NCI-H510A treated with DMSO at 0.1 percent for 48 hours (cell line): Measurements from ENCODE around the gene ATP6V1F.

Source experiments
- DNase-seq: peaks from one replicate; lab custom pipeline; 2025; lab: John Stamatoyannopoulos, UW

ATP6V1F gene

DNA sequence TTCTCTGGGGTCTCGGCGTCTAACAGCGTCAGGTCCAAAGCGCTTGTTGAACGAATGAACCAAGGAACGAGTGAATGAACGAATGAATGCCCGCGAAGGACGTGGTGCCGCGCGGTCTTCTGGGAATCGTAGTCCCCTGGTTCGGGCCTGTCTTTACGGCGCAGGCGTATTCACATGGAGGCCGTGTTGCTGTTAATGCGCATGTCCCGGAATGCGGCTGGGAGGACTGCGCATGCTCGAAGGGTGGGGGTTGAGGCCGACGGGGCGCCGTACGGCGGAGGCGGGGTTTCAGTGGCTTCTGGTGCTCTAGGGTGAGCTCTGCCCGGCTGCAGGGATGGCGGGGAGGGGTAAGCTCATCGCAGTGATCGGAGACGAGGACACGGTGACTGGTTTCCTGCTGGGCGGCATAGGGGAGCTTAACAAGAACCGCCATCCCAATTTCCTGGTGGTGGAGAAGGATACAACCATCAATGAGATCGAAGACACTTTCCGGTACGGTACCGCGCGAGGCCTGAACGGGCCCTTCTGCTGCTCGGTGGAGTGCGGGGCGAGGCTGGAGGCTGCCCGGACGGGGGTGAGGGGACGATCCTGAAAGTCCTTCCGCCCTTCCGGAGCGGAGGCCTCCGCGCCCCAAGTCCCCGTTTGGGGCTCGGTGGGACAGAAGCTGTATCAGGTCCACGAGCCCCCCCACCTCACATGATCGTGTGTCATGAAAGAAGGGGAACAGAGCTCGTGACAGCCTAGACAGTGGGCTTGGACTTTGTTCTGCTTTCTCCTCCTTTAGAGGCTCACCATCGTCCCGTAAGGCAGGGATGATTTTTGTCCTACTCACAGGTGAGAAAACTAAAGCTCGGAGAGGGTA, at the start of gene ATP6V1F:
TSS of gene ATP6V1F (plus strand) at position 286 of the 862 bp plus-strand sequence. CDS start at position 335, 49 bp downstream.
- DNase-seq, result peak; percentile 79

GRCh38 chr7:128814499-128814898, 48.2 kb upstream of the ATP6V1F start:
- DNase-seq, result no peak

DNA sequence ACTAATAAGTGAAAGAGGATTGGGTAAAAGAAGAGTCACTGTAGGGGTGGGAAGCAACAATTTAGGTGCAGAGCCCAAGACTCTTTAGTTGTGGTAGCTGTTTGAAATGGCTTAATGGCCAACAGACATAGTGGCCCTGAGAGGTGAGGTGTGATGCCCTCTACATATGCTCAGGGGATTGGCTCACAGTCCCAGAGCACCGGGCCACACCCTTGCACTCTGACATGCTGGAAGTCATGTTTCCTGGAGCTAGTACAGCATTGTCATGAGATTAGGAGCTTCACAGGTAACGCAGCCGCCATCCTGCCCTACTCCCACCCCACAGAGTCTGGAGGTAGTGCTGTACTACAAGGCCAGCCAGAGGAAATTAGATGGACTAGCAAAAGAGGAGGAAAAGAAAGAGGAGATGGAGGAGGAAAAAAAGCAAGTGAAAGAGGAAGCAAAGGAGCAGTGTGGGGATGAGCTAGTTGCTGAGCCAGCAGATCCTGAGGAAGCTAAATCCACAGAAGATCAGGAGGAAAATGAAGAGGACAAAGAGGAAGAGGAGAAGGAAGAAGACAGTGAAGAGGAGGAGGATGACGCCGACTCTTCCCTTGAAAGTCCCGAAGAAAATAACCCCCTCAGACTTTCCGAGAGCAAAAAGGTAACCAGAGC, 47.2 kb upstream of the ATP6V1F start:
- DNase-seq, result no peak

- no peak for DNase-seq
These were observed 44.0 kb upstream of the ATP6V1F start for GRCh38 chr7:128818694-128819093.

- no peak for DNase-seq
These were observed 40.9 kb upstream of the ATP6V1F start for GRCh38 chr7:128821724-128822123.

DNA sequence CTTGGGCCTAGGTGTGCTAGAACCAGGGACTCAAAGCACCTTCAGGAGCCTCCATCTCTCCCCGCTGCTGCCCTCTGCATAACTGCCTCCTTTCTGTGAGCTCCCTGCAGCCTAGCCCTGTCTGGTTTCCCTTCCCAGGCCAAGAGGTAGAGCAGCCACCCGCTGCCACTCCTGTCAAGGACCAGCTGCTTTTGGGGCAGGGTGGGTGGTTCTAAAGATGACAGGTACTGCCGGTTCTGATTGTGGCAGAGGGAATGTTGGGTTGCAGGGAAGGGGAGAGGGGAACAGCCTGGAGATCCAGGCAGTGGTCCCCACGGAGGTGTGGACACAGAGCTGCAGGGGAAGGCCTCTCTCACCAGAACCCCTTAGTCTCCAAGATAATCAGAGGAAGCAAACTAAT, 36.1 kb upstream of the ATP6V1F start:
- DNase-seq, result no peak

DNA sequence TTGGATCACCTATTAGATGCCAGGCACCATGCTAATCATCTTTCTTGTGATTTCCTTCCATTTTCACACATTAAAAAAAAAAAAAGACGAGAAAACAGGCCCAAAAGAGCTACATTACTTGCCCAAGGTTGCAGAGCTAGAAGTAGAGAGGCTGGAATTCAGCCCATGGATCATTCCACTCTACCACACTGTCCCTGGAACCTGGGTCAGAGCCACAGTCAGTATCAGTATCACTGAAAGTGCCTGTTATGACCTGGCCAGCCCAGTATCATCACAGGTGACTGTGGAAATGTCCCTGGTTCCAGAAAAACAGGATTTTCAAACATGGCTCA, 35.8 kb upstream of the ATP6V1F start:
- DNase-seq, result no peak

GRCh38 chr7:128827248-128827958, 35.3 kb upstream of the ATP6V1F start:
- no peak for DNase-seq

DNA sequence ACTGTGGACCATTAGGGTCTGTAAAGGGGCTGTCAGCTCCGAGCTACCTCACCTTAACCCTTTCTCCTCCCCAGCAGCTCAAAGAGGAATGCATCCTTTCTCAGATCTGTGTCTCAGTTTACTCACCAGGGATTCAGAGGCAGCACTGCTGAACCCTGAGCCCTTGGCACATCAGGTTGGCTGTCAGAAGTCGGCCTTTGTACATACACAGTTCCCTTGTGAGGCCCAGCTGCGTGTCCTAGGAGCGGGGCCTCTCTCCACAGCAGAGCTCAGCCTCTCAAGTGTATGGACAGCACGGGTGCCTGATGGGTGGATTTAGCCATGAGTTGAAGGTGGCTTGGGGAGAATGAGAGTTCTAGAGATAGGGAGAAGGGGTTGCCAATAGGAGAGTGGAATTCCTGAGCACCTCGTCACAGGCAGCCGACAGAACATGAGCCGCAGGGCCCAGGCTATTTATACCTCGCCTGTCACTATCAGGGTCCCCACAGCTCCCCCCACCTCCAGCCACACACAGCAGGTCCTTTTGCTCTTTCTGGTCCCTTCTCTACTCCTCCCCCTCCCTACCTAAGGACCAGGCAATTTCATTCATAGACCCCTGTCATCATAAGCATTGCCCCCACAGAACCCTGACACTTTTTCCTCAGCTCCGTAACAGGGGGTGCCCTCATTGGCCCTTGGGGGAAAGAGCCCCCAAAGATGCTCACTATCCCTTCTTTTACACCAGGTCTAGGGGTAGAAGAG, 34.5 kb upstream of the ATP6V1F start:
- DNase-seq, result no peak

- DNase-seq, result no peak
These were observed 33.1 kb upstream of the ATP6V1F start for GRCh38 chr7:128829391-128830166.

DNA sequence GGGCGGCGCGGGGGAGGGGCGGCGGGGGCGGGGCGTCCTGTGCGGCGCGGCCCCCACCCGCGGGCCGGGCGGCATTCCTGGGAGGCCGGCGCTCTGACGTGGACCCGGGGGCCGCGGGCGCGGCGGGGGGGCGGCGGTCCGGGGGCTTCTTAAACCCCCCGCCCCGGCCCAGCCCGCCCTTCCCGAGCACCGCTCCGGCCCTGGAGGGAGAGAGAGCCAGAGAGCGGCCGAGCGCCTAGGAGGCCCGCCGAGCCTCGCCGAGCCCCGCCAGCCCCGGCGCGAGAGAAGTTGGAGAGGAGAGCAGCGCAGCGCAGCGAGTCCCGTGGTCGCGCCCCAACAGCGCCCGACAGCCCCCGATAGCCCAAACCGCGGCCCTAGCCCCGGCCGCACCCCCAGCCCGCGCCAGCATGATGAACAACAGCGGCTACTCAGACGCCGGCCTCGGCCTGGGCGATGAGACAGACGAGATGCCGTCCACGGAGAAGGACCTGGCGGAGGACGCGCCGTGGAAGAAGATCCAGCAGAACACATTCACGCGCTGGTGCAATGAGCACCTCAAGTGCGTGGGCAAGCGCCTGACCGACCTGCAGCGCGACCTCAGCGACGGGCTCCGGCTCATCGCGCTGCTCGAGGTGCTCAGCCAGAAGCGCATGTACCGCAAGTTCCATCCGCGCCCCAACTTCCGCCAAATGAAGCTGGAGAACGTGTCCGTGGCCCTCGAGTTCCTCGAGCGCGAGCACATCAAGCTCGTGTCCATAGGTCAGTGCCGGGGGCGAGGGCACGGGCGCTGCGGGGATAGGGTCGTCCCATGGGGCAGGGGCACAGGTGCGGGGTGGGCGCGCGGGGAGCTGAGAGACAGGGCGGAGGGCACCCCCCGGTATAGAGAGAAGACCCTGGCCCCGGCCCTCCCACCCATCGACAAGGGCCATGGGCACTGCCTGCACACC, 32.2 kb upstream of the ATP6V1F start, which contains the start of gene FLNC:
TSS of gene FLNC (plus strand) at position 176 of the 947 bp plus-strand sequence. CDS start at position 408, 232 bp downstream.
- DNase-seq, result no peak

DNA sequence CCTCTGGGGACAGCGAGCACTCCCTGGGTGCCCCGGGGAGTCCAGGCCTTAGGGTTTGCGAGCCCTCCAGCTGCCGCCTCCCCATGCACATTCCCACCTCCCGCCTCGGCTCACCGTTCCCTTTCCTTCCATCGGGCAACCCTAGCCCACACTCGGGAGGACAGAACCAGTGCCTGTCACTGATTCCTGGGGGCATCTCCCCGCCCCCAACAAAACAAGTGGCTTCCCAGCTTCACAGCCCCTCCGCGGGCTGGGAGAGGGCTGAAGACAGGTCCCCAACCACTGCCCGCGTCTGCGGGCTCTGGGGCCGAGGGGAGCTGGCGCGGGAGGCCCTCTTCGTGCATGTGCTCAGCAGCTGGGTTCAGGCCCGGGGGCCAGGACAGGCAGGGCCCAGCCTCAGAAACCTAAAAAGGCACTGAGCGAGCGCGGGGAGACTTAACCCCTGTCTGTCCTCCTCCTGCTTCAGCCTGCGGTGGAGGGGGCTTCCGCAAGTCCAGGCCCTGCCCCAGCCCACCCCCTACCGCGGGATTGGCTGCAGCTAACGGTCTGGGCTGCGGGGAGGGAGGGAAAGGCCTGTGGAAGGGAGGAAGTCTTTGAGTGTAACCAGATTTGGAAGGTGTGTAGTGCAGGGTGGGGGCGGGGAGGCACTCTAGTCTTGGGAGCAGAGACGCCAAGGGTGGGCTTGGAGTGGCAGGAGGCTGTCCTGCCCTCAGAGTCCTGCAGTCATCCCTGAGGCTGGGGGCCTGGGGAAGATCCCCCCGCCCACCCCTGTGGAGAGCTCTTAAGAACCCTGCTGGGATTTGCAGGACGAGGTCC, 31.3 kb upstream of the ATP6V1F start:
- no peak for DNase-seq

- no peak for DNase-seq
These were observed 30.4 kb upstream of the ATP6V1F start for GRCh38 chr7:128831994-128832879.

DNA sequence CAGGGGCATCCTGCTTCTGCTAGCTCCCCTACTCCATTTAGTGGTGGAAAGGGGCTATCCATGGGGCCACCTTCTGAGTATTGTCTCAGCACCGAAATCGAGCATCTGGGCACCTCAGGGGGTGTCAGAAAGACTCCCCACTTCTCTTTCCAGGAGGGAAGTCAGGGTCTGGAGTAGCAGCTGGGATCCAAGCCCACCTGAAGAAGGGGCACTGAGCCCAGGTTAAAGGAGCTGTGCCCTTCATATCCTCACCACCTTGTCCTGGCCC, 29.8 kb upstream of the ATP6V1F start:
- DNase-seq, result no peak

GRCh38 chr7:128833148-128833945, 29.3 kb upstream of the ATP6V1F start:
- DNase-seq, result no peak

DNA sequence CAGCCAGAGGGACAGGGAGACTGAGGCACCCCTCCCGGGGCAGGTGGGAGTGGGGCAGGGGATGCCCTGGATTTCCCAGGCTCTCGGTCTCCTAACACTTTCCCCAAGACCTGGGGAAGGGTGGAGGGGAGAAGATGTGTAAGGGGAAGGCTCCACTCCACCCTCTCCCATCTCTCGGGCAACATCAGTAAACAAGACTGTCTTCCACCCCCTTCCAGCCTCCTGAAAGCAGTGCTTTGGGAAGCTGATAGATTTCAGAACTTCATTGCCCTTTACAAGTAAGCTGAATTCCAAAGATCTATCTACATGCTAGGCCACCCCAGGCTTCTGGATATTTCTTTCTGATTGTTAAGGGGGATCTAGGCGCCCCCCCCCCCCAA, 28.7 kb upstream of the ATP6V1F start:
- DNase-seq, result no peak

DNA sequence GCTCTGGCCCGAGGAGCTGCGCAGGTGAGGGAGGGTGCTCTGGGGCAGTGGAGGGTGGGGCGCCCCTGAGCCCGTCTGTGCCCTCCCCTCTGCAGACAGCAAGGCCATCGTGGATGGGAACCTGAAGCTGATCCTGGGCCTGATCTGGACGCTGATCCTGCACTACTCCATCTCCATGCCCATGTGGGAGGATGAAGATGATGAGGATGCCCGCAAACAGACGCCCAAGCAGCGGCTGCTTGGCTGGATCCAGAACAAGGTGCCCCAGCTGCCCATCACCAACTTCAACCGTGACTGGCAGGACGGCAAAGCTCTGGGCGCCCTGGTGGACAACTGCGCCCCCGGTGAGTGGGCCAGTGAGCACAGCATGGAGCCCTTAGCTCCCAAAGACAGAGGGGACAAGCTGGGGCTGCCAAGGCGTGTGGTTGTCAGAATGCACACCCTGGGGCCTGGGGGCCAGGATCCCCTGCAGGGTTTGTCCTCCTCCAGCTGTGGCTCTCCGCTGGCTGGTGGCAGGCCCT, 27.4 kb upstream of the ATP6V1F start:
- DNase-seq, result no peak
